ENCODE measurements around the gene TUBA1C.
A peak's percentile ranks its signal among the peaks of the same experiment; 100 is the strongest.
"Not testable (repeated sequence)": the region's sequence is repeated elsewhere in the genome, so short reads cannot be mapped to it uniquely, and the experiment has no call there.

The TUBA1C gene

DNA sequence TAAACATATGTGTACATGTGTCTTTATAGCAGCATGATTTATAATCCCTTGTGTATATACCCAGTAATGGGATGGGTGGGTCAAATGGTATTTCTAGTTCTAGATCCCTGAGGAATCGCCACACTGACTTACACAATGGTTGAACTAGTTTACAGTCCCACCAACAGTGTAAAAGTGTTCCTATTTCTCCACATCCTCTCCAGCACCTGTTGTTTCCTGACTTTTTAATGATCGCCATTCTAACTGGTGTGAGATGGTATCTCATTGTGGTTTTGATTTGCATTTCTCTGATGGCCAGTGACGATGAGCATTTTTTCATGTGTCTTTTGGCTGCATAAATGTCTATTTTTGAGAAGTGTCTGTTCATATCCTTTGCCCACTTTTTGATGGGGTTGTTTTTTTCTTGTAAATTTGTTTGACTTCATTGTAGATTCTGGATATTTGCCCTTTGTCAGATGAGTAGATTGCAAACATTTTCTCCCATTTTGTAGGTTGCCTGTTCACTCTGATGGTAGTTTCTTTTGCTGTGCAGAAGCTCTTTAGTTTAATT, 45.6 kb downstream of the TUBA1C start:
- not testable (repeated sequence) for DNase-seq (ENCODE audit: low spot score)

DNA sequence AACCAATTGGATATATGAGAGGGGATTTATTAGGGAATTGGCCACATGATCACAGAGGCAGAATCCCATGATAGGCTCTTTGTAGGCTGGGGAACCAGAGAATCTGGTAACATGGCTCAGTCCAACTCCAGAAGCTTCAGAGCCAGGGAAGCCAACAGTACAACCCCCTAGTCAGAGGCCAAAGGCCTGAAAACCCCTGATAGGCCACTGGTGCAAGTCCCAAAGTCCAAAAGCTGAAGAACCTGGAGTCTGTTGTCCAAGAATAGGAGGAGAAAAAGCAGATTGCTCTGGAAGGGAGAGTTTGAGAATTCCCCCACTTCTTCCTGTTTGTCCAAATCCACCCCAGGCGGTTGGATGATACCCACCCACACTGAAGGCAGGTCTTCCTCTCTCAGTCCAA, 49.9 kb downstream of the TUBA1C start:
- no peak for DNase-seq (ENCODE audit: low spot score)

- not testable (repeated sequence) for DNase-seq (ENCODE audit: low spot score)
Observed at GRCh38 chr12:49317118-49317517, 52.2 kb downstream of the TUBA1C start.

DNA sequence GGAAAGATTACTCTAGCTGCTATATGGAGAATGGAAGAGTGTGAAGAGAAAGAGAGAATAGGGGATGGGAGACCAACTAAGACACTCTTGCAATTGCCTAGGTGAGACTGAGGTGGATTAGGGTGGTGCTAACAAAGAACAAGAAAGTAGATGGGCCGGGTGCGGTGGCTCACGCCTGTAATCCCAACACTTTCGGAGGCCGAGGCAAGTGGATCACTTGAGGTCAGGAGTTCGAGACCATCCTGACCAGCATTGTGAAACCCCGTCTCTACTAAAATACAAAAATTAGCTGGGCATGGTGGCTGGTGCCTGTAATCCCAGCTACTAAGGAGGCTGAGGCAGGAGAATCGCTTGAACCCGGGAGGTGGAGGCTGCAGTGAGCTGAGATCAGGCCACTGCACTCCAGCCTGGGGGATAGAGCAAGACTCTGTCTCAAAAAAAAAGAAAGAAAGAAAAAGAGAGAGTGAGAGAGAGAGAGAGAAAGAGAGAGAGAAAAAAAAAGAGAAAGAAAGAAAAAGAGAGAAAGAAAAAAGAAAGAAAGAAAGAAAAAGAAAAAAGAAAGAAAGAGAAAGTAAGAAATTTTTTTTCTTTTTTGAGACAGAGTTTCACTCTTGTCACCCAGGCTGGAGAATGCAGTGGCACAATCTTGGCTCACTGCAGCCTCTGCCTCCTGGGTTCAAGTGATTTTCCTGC, 55.7 kb downstream of the TUBA1C start:
- not testable (repeated sequence) for DNase-seq (ENCODE audit: low spot score)

DNA sequence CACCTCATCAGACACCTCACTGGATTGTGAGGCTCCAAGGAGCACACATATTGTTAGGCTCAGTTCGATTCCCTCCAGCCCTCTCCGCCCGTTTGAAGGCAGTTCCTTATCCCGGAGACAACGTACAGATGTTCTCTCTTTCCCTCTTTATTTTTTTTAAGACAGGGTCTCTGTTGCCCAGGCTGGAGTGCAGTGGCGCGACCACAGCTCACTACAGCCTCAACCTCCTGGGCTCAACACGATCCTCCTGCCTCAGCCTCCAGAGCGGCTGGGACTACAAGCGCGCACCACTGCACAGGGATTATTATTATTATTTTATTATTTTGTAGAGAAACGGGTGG, 57.5 kb downstream of the TUBA1C start:
- DNase-seq (ENCODE audit: low spot score) = no peak

DNA sequence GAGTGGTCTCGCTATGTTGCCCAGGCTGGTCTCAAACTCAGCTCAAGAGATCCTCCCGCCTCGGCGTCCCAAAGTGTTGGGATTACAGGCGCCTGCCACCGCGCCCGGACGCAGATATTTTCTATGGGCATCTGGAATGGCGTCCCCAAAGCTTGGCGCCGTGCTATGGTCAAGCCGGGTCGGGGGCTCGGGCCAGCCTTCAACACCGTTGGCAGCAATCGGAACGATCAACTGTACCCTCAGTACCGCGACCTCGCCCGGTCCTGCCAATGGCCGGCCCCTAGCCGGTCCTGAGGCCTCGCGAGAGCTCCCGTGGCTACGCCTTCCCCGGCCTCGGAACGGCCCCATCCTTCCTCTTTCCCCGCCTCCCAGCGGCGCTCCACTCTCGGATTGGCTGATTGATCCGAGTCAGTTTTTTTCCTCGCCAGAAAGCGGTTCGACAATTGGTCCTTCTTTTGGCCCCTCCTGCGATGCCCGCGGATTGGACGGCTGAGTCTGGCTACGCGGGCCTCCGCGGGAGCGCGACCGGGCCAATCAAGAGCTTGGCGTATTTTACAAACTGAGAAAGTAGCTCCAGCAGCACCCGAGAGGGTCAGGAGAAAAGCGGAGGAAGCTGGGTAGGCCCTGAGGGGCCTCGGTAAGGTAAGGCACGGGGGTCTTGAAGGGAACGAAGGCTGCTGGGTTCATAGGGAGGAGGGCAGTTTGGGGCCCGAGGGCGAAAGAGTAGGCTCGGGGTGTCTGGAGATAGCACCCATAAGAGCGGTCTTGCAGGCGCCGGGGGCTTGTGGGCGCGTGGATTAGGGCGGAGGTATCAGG, 58.0 kb downstream of the TUBA1C start, which contains the start of gene TROAP:
Gene TROAP, plus strand, starts transcription at position 548 of the 816 bp plus-strand sequence. CDS start 354 bp downstream, outside the sequence.
- DNase-seq (ENCODE audit: low spot score) = peak; percentile 99

GRCh38 chr12:49323524-49324097, 58.7 kb downstream of the TUBA1C start:
- no peak for DNase-seq (ENCODE audit: low spot score)

All from ecto neural progenitor cell (in vitro differentiated cells).